Calu3 (cell line): ENCODE measurements around the gene TFAP2A. TPM values are rescaled to one million over a fixed set of nuclear protein-coding genes. Genes with fewer than 3 reads are reported as not detected.

ENCODE experiments used
- BruUV-seq: library from RNA; stranded (reverse); fragments of 400-500 nt; replicated peaks from 2 replicates; lab custom pipeline; 2021; lab: Mats Ljungman, UMichigan
- CTCF ChIA-PET: fragments of 300-600 bp; sonication (Branson Sonifier 250); formaldehyde crosslinking; loops from one replicate; lab custom pipeline; 2022; ENCODE audit warnings: antibody characterized with exemption; lab: Charles Lee
- DNase-seq: peaks from one replicate; pipeline ENCODE4 v3.0.0; 2022
- H3K27ac Mint-ChIP-seq: one replicate; pipeline ENCODE4 v1.8.0; 2022; ENCODE audit warnings: mixed read lengths; ENCODE audit not compliant: unreplicated experiment
- H3K27me3 Mint-ChIP-seq: one replicate; pipeline ENCODE4 v1.8.0; 2022; ENCODE audit warnings: mixed read lengths; ENCODE audit not compliant: unreplicated experiment
- H3K36me3 Mint-ChIP-seq: one replicate; pipeline ENCODE4 v1.8.0; 2022; ENCODE audit warnings: mild to moderate bottlenecking, moderate library complexity, mixed read lengths; ENCODE audit not compliant: insufficient read depth, unreplicated experiment
- H3K4me1 Mint-ChIP-seq: one replicate; pipeline ENCODE4 v1.8.0; 2022; ENCODE audit warnings: mild to moderate bottlenecking, low read depth, mixed read lengths; ENCODE audit not compliant: unreplicated experiment
- H3K4me3 Mint-ChIP-seq: one replicate; pipeline ENCODE4 v1.8.0; 2022; ENCODE audit warnings: mild to moderate bottlenecking, low read depth, moderate library complexity, mixed read lengths; ENCODE audit not compliant: unreplicated experiment
- H3K9me3 Mint-ChIP-seq: one replicate; pipeline ENCODE4 v1.8.0; 2022; ENCODE audit warnings: low read depth, mixed read lengths; ENCODE audit not compliant: unreplicated experiment
- CTCF ChIP-seq: fragments of 200-600 bp; IDR thresholded peaks from one replicate; pipeline ENCODE4 v1.8.0; 2022; ENCODE audit warnings: antibody characterized with exemption; ENCODE audit not compliant: unreplicated experiment
- intact Hi-C: fragments of 100-400 bp; cut with micrococcal nuclease; formaldehyde crosslinking; loops from one replicate; pipeline ENCODE4 v1.10.0; 2022; ENCODE audit not compliant: unreplicated experiment
- total RNA-seq: library from RNA; stranded (reverse); gene quantifications from 2 replicates; pipeline ENCODE4 v1.2.3, GENCODE V29; 2022

Gene TFAP2A
- total RNA-seq, 1 experiment from 2014 or later: 74.7 TPM

GRCh38 chr6:10361428-10361827 lies 53.4 kb downstream of the TFAP2A start:
- Mint-ChIP-seq H3K4me3 (no peak overlapping the region), H3K9me3 (peaks cover 2% of the 10 kb centered on the region), H3K27ac (no peak overlapping the region), H3K4me1 (no peaks in the 10 kb centered on the region), H3K27me3 (no peaks in the 10 kb centered on the region), H3K36me3 (no peaks in the 10 kb centered on the region)
- no TSS peak for BruUV-seq
- intact Hi-C loops: no loop called here
- no peak for DNase-seq
- no peak for TF ChIP-seq CTCF
- CTCF ChIA-PET: no interaction called here

GRCh38 chr6:10359581-10359980 lies 55.3 kb downstream of the TFAP2A start:
- no peak for TF ChIP-seq CTCF
- H3K4me3 Mint-ChIP-seq: no peak overlapping the region
- peaks cover 2% of the 10 kb centered on the region for H3K9me3 Mint-ChIP-seq
- no peak overlapping the region for H3K27ac Mint-ChIP-seq
- no TSS peak for BruUV-seq
- no peaks in the 10 kb centered on the region for H3K27me3 Mint-ChIP-seq
- H3K36me3 Mint-ChIP-seq: peaks cover 6% of the 10 kb centered on the region
- DNase-seq: no peak
- intact Hi-C loops: no loop called here
- CTCF ChIA-PET: interaction anchor here (0.6 kb wide), 1 partner anchor 76 kb away, joined by 3 read pairs; no protein-coding TSS in a partner anchor
- H3K4me1 Mint-ChIP-seq: peaks cover 9% of the 10 kb centered on the region

- CTCF ChIA-PET: interaction anchor here (1.4 kb wide), 1 partner anchor 39 kb away, joined by 3 read pairs; no protein-coding TSS in a partner anchor
- DNase-seq: peak; percentile 58
- Mint-ChIP-seq H3K9me3 (no peaks in the 10 kb centered on the region), H3K36me3 (peaks cover 6% of the 10 kb centered on the region), H3K4me1 (peaks cover 9% of the 10 kb centered on the region), H3K27ac (peak overlapping the region; percentile 99), H3K27me3 (no peaks in the 10 kb centered on the region), H3K4me3 (peak overlapping the region; percentile 62)
- BruUV-seq: no TSS peak
- intact Hi-C loops: no loop called here
- TF ChIP-seq CTCF: no peak
These were observed 59.7 kb downstream of the TFAP2A start for GRCh38 chr6:10355115-10355702.

- CTCF ChIA-PET: no interaction called here
- Mint-ChIP-seq H3K27me3 (no peaks in the 10 kb centered on the region), H3K4me1 (peaks cover 9% of the 10 kb centered on the region), H3K4me3 (no peak overlapping the region), H3K9me3 (no peaks in the 10 kb centered on the region), H3K27ac (no peak overlapping the region), H3K36me3 (peaks cover 6% of the 10 kb centered on the region)
- intact Hi-C loops: no loop called here
- TF ChIP-seq CTCF: no peak
- no peak for DNase-seq
- no TSS peak for BruUV-seq
These were observed 63.1 kb downstream of the TFAP2A start for GRCh38 chr6:10351791-10352190.
